OCI-LY1 (cell line): ENCODE data around the gene METAP1D.

ENCODE experiments used
- CTCF ChIP-seq: fragments of 200-600 bp; sonication (generic), shearing (Covaris generic); IDR thresholded peaks from 2 replicates; pipeline ENCODE4 v1.5.1; 2017; ENCODE audit warnings: mild to moderate bottlenecking, antibody characterized with exemption, low read length, moderate library complexity, mixed read lengths
- EZH2 ChIP-seq: fragments of 200-600 bp; sonication (generic), shearing (Covaris generic); IDR thresholded peaks from 2 replicates; pipeline ENCODE4 v1.8.0; 2017; ENCODE audit warnings: borderline replicate concordance, mixed run types, mild to moderate bottlenecking, antibody characterized with exemption, low read length, moderate library complexity, mixed read lengths

GRCh38 chr2:171995586-171995985 lies 4.2 kb upstream of the METAP1D start:
- no peak for TF ChIP-seq CTCF
- TF ChIP-seq EZH2 = no peak
